Adrenal gland (tissue), 12 donors: Measurements from ENCODE around the gene FAM3B. TPM values are rescaled to one million over a fixed set of nuclear protein-coding genes. Genes with fewer than 3 reads are reported as not detected.

ENCODE experiments used
- DNase-seq, 7 donors: peaks; one replicate each; pipeline ENCODE4 v3.0.0-alpha.2; 2019 to 2020
- H3K27ac ChIP-seq, 5 donors: fragments of 200-600 bp; sonication (generic) in 4 of 5; 1 replicate in 3 of 5; 2 replicates in 2 of 5; pipeline versions ENCODE4 v1.5.1 to v1.8.0; 2016 to 2020; ENCODE audit warnings: mild to moderate bottlenecking in 1 of 5
- H3K27me3 ChIP-seq: fragments of 200-600 bp; 2 replicates; pipeline ENCODE4 v1.8.0; 2021
- H3K36me3 ChIP-seq, 2 donors: fragments of 200-600 bp; replicated peaks in 1 of 2; 1 replicate in 1 of 2; 2 replicates in 1 of 2; pipeline versions ENCODE4 v1.5.1 to v1.8.0; 2018 to 2022
- H3K4me1 ChIP-seq, 2 donors: fragments of 200-600 bp; replicated peaks in 1 of 2; 1 replicate in 1 of 2; 2 replicates in 1 of 2; pipeline versions ENCODE4 v1.5.1 to v1.8.0; 2018 to 2021
- H3K4me3 ChIP-seq, 4 donors: fragments of 200-600 bp; sonication (generic) in 3 of 4; one replicate each; pipeline ENCODE4 v1.5.1; 2016 to 2018
- H3K9me3 ChIP-seq, 3 donors: fragments of 200-600 bp; sonication (generic) in 1 of 3; replicated peaks in 1 of 3; 1 replicate in 2 of 3; 2 replicates in 1 of 3; pipeline versions ENCODE4 v1.5.1 to v1.8.0; 2016 to 2021
- POLR2A ChIP-seq, 2 donors: fragments of 450-650 bp; IDR thresholded peaks; one replicate each; pipeline ENCODE4 v1.6.1; 2017; ENCODE audit warnings: antibody characterized with exemption in 2 of 2, mild to moderate bottlenecking in 2 of 2, moderate library complexity in 1 of 2
- WGBS, 4 donors: extraction: QIAGEN DNeasy Blood & Tissue Kit in 2 of 4; methylation state at CpG; one replicate each; pipeline versions ENCODE4 v1.1.5 to v1.1.7; 2013 to 2017; 5-methylcytosine and 5-hydroxymethylcytosine counted together
- intact Hi-C, 2 donors: fragments of 100-400 bp; cut with DNase I; formaldehyde crosslinking; loops; one replicate each; pipeline versions ENCODE4 v1.14.1 to v1.15.0; 2022 to 2023
- polyA plus RNA-seq, 3 donors: library from polyadenylated mRNA; stranded (reverse); fragments of 200-250 nt in 2 of 3; fragments of 350-450 nt in 1 of 3; fragmentation: Illumina TruSeq in 1 of 3; extraction: RNeasy Lipid Tissue Mini Kit (QIAGEN cat#74804) in 1 of 3; gene quantifications; one replicate each; pipeline ENCODE4 v1.2.3, GENCODE V29; 2013 to 2014
- total RNA-seq, 9 donors: library from RNA; depleted of rRNA in 4 of 9; stranded (reverse); fragments of >200 nt in 4 of 9; fragments of 120-200 nt in 1 of 9; fragmentation: NEBNext Ultra II Directional in 1 of 9; extraction: Animal tissue kit (Norgen Biotek cat#: 25700) in 1 of 9; gene quantifications; one replicate each; pipeline versions ENCODE4 v1.1.0 to v1.2.4, GENCODE V29; 2013 to 2023
- TF ChIP-seq, protein P1 (sequence below), 6 experiments: fragments of 450-650 bp in 4 of 6; fragments of 200-600 bp in 2 of 6; sonication (generic) in 1 of 6; IDR thresholded peaks; 1 replicate in 5 of 6; 2 replicates in 1 of 6; pipeline versions ENCODE4 v1.5.1 to v1.8.0; 2016 to 2021; ENCODE audit warnings: antibody characterized with exemption in 6 of 6, mild to moderate bottlenecking in 2 of 6, moderate library complexity in 1 of 6
- donor health status: healthy with polysubstance abuse.
- donor health status: Bipolar disorder and iron deficiency.
- donor health status: DM: yes; HTN: yes; CAD: no.
- donor health status: DM: no; HTN: no; CAD: no.
- donor health status: DM: no; HTN: no; CAD: no.
- donor health status: DM: yes; HTN: yes; CAD: no.

Gene FAM3B
- total and polyA plus RNA-seq, 12 donors = 0.07 to 0.38 (median 0.24) TPM; not detected in 8

DNA sequence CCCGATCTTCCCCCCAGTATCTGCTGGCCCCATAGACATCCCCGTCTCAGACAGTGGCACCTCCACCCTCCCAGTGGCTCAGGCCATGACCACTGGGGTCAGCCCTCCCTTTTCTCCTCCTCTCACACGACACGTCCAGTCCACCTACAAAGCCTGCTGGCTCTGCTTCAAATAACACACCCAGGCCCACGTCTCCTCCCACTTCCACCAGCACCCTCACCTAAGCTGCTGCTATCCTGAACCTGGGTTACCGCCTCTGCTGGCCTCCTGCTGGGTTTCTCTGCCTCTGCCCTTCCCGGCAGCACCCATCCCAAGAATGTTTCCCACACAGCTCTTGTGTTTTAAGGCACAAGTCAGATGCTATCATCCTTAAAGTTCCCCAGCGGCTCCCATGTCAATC is 71.2 kb downstream of the FAM3B start:
- no peak overlapping the region for H3K27ac ChIP-seq
- WGBS, 4 donors = 80 to 86% (median 84%) methylated on average over 8 of the region's 8 CpGs

DNA sequence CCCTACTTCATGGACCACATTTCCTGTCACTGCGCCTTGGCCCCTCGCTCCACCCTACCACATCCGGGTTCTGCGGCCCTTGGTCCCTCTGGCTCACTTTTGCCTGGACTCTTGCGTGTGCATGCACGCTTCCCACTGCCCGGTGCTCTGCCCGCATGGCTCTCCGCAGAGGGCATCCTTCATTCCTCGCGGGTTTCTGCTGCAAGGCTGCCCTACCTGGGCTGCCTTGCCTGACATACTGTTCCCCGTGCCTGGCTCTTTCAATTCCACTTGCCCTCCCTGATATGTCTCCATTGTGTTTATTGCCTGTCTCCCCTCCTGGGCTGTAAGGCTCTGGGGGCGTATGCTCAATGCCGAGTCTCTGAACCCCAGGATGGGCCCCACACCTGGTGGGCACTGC is 71.7 kb downstream of the FAM3B start:
- intact Hi-C loops = no loop called here
- DNase-seq = no peak
- no peaks in the 10 kb centered on the region for H3K27me3 ChIP-seq
- no peaks in the 10 kb centered on the region for H3K4me1 ChIP-seq
- no peak for TF ChIP-seq POLR2A (IDR thresholded peaks at IDR 0.05)
- TF ChIP-seq, protein P1, sequence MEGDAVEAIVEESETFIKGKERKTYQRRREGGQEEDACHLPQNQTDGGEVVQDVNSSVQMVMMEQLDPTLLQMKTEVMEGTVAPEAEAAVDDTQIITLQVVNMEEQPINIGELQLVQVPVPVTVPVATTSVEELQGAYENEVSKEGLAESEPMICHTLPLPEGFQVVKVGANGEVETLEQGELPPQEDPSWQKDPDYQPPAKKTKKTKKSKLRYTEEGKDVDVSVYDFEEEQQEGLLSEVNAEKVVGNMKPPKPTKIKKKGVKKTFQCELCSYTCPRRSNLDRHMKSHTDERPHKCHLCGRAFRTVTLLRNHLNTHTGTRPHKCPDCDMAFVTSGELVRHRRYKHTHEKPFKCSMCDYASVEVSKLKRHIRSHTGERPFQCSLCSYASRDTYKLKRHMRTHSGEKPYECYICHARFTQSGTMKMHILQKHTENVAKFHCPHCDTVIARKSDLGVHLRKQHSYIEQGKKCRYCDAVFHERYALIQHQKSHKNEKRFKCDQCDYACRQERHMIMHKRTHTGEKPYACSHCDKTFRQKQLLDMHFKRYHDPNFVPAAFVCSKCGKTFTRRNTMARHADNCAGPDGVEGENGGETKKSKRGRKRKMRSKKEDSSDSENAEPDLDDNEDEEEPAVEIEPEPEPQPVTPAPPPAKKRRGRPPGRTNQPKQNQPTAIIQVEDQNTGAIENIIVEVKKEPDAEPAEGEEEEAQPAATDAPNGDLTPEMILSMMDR (IDR thresholded peaks at IDR 0.05) = no peak
- no peak overlapping the region for H3K27ac ChIP-seq
- H3K36me3 ChIP-seq = no peaks in the 10 kb centered on the region
- H3K9me3 ChIP-seq = no peaks in the 10 kb centered on the region
- no peak overlapping the region for H3K4me3 ChIP-seq
- WGBS, 4 donors = 95 to 96% (median 95%) methylated on average over 14 of the region's 14 CpGs

More for the DNA sequence above, 71.2 kb downstream of the FAM3B start:
- Histone ChIP-seq H3K36me3 (no peaks in the 10 kb centered on the region), H3K9me3 (no peaks in the 10 kb centered on the region), H3K4me3 (no peak overlapping the region), H3K4me1 (no peaks in the 10 kb centered on the region), H3K27me3 (no peaks in the 10 kb centered on the region)
- no peak for DNase-seq
- intact Hi-C loops = no loop called here
- no peak for TF ChIP-seq POLR2A (IDR thresholded peaks at IDR 0.05)
- TF ChIP-seq, protein P1 (IDR thresholded peaks at IDR 0.05) = no peak

DNA sequence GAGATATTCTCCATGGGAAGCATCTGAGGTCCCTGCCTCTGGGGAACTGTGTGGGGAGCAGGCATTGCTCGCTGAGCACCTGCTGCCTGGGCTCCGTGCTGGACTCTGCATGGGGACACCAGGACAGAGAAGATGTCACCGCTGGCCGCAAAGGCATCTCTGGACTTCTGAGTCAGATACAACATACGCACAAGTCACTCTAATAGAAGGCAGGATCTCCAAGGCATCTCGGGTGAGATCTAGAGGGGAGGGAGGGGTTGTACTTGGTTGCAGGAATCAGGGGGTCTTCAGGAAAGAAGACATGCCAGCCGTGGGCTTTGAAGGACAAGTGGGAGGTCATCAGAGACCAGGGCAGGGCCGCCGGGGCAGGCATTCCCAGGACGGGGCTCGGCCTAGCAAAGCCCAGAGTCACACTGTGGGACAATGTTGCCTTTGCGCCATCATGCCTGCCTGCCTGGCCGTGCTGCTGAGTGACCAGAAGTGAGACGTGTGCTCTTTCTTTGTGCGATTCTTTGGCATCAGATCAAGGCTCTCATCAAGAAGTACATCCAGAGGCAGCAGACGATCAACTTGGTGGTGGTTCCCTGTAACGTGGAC is 73.5 kb downstream of the FAM3B start:
- no peak overlapping the region for H3K27ac ChIP-seq
- H3K27me3 ChIP-seq = no peaks in the 10 kb centered on the region
- TF ChIP-seq POLR2A (IDR thresholded peaks at IDR 0.05) = no peak
- TF ChIP-seq, protein P1 (IDR thresholded peaks at IDR 0.05) = no peak
- H3K9me3 ChIP-seq = no peaks in the 10 kb centered on the region
- H3K4me1 ChIP-seq = no peaks in the 10 kb centered on the region
- intact Hi-C loops = no loop called here
- WGBS, 4 donors = 85 to 91% (median 88%) methylated on average over 13 to 17 of the region's 17 CpGs
- no peak overlapping the region for H3K4me3 ChIP-seq
- no peak for DNase-seq
- no peaks in the 10 kb centered on the region for H3K36me3 ChIP-seq

DNA sequence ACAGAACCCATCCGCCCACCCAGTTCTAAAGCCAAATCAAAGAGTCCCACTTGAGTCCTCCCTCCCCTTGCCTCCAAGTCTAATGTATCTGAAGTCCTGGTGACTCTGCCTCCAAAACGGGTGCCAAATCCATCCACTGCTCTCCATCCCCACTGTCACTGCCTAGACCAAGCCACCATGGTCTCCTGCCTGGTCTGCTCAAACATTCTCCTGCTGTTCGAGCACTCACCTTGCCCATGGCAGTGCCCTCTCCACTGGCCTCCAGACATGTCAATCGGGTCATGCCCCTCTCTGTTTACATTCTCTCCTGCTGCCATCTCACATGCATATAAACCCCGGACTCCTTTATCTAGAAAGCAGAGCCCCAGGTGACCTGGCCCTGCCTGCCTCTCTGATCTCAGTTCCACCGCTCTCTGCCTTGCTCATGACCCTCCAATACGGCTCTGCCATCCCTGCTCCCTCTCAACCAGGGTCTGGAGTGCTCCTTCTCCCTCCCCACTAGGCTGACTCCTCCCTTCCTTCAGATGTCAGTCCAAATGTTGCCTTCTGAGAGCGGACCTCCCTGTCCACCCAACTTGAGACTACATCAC is 77.4 kb downstream of the FAM3B start:
- Histone ChIP-seq H3K27ac (no peak overlapping the region), H3K9me3 (no peaks in the 10 kb centered on the region), H3K4me1 (no peaks in the 10 kb centered on the region), H3K36me3 (no peaks in the 10 kb centered on the region), H3K27me3 (no peaks in the 10 kb centered on the region), H3K4me3 (no peak overlapping the region)
- WGBS, 4 donors = 81 to 86% (median 83%) methylated on average over 8 of the region's 8 CpGs
- no peak for TF ChIP-seq POLR2A (IDR thresholded peaks at IDR 0.05)
- TF ChIP-seq, protein P1 (IDR thresholded peaks at IDR 0.05) = no peak
- intact Hi-C loops = no loop called here
- peak in 1 of 7 donors; percentile 15 for DNase-seq
